Measurements from ENCODE around the gene TTC34.
"Not testable (repeated sequence)": the region's sequence is repeated elsewhere in the genome, so short reads cannot be mapped to it uniquely, and the experiment has no call there.

DNA sequence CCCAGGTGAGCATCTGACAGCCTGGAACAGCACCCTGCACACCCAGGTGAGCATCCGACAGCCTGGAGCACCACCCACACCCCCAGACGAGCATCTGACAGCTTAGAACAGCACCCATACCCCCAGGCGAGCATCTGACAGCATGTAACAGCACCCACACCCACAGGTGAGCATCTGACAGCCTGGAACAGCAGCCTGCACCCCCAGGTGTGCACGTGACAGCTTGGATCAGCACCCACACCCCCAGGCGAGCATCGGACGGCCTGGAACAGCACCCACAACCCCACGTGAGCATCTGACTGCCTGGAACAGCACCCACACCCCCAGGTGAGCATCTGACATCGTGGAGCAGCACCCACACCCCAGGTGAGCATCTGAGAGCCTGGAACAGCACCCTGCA is 116.6 kb downstream of the TTC34 start:
- TF ChIP-seq, protein P1, sequence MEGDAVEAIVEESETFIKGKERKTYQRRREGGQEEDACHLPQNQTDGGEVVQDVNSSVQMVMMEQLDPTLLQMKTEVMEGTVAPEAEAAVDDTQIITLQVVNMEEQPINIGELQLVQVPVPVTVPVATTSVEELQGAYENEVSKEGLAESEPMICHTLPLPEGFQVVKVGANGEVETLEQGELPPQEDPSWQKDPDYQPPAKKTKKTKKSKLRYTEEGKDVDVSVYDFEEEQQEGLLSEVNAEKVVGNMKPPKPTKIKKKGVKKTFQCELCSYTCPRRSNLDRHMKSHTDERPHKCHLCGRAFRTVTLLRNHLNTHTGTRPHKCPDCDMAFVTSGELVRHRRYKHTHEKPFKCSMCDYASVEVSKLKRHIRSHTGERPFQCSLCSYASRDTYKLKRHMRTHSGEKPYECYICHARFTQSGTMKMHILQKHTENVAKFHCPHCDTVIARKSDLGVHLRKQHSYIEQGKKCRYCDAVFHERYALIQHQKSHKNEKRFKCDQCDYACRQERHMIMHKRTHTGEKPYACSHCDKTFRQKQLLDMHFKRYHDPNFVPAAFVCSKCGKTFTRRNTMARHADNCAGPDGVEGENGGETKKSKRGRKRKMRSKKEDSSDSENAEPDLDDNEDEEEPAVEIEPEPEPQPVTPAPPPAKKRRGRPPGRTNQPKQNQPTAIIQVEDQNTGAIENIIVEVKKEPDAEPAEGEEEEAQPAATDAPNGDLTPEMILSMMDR (IDR thresholded peaks at IDR 0.05): not testable (repeated sequence)
- TF ChIP-seq POLR2A (IDR thresholded peaks at IDR 0.05): not testable (repeated sequence)

All from esophagus squamous epithelium (tissue), 4 donors.